WTC11 (cell line): ENCODE results near the gene SNX10. TPM values are rescaled to one million over a fixed set of nuclear protein-coding genes. Genes with fewer than 3 reads are reported as not detected.

ENCODE experiments used
- ATAC-seq: fragments of 200-7000 bp; cut with Tn5 transposase; 2 replicates; pipeline ENCODE4 v1.10.0; 2021; ENCODE audit warnings: mild to moderate bottlenecking, moderate library complexity
- CTCF ChIA-PET: fragments of 300-600 bp; sonication (Branson Sonifier 250); formaldehyde crosslinking; loops from one replicate; lab custom pipeline; 2021; ENCODE audit warnings: antibody characterized with exemption; lab: Charles Lee
- POLR2A ChIA-PET: fragments of 350-600 bp; sonication (Branson Sonifier 250); formaldehyde crosslinking; loops from one replicate; lab custom pipeline; 2021; ENCODE audit warnings: antibody characterized with exemption; lab: Charles Lee
- DNase-seq: peaks from one replicate; pipeline ENCODE4 v3.0.0; 2021; ENCODE audit warnings: low spot score
- H3K27ac Mint-ChIP-seq: 2 replicates; pipeline ENCODE4 v1.8.0; 2021; ENCODE audit warnings: mixed read lengths
- H3K27me3 Mint-ChIP-seq: 2 replicates; pipeline ENCODE4 v1.8.0; 2021; ENCODE audit warnings: low read depth, mild to moderate bottlenecking, moderate library complexity, mixed read lengths
- H3K36me3 Mint-ChIP-seq: 2 replicates; pipeline ENCODE4 v1.8.0; 2021; ENCODE audit warnings: mixed read lengths
- H3K4me1 Mint-ChIP-seq: 2 replicates; pipeline ENCODE4 v1.8.0; 2022; ENCODE audit warnings: mixed read lengths
- H3K4me3 Mint-ChIP-seq: 2 replicates; pipeline ENCODE4 v1.8.0; 2021; ENCODE audit warnings: mild to moderate bottlenecking, moderate library complexity, mixed read lengths
- H3K9me3 Mint-ChIP-seq: 2 replicates; pipeline ENCODE4 v1.8.0; 2021; ENCODE audit warnings: mixed read lengths
- CREB1 ChIP-seq: sonication (generic); formaldehyde crosslinking; IDR thresholded peaks from 2 replicates; pipeline ENCODE4 v1.8.0; 2023; ENCODE audit warnings: mild to moderate bottlenecking, missing genetic modification reagents
- E2F1 ChIP-seq: sonication (generic); formaldehyde crosslinking; IDR thresholded peaks from 2 replicates; pipeline ENCODE4 v1.8.0; 2022; ENCODE audit warnings: mild to moderate bottlenecking, missing genetic modification reagents
- E2F4 ChIP-seq: sonication (generic); formaldehyde crosslinking; IDR thresholded peaks from 2 replicates; pipeline ENCODE4 v1.8.1; 2022; ENCODE audit warnings: low read depth, mild to moderate bottlenecking, moderate library complexity, missing genetic modification reagents, borderline replicate concordance
- ELF4 ChIP-seq: sonication (generic); formaldehyde crosslinking; IDR thresholded peaks from 2 replicates; pipeline ENCODE4 v1.8.1; 2022; ENCODE audit warnings: low read depth, mild to moderate bottlenecking, moderate library complexity, missing genetic modification reagents
- ETV6 ChIP-seq: sonication (generic); formaldehyde crosslinking; IDR thresholded peaks from 2 replicates; pipeline ENCODE4 v1.8.1; 2022; ENCODE audit warnings: mild to moderate bottlenecking, missing genetic modification reagents
- FOXJ3 ChIP-seq: sonication (generic); formaldehyde crosslinking; IDR thresholded peaks from 2 replicates; pipeline ENCODE4 v1.9.0; 2021; ENCODE audit warnings: missing genetic modification reagents, mild to moderate bottlenecking, borderline replicate concordance
- GABPB1 ChIP-seq: sonication (generic); formaldehyde crosslinking; IDR thresholded peaks from 2 replicates; pipeline ENCODE4 v1.8.1; 2023; ENCODE audit warnings: mild to moderate bottlenecking, missing genetic modification reagents
- JUN ChIP-seq: sonication (generic); formaldehyde crosslinking; IDR thresholded peaks from 2 replicates; pipeline ENCODE4 v1.8.0; 2023; ENCODE audit warnings: mild to moderate bottlenecking, missing genetic modification reagents
- KAT7 ChIP-seq: sonication (generic); formaldehyde crosslinking; IDR thresholded peaks from 2 replicates; pipeline ENCODE4 v1.8.1; 2023; ENCODE audit warnings: missing genetic modification reagents, mild to moderate bottlenecking, borderline replicate concordance
- MLX ChIP-seq: sonication (generic); formaldehyde crosslinking; IDR thresholded peaks from 2 replicates; pipeline ENCODE4 v1.8.1; 2023; ENCODE audit warnings: mild to moderate bottlenecking, missing genetic modification reagents, moderate library complexity
- MYBL2 ChIP-seq: sonication (generic); formaldehyde crosslinking; IDR thresholded peaks from 2 replicates; pipeline ENCODE4 v1.8.1; 2023; ENCODE audit warnings: mild to moderate bottlenecking, moderate library complexity, missing genetic modification reagents
- NFE2L1 ChIP-seq: sonication (generic); formaldehyde crosslinking; IDR thresholded peaks from 2 replicates; pipeline ENCODE4 v1.8.1; 2023; ENCODE audit warnings: missing genetic modification reagents
- NFYB ChIP-seq: sonication (generic); formaldehyde crosslinking; conservative IDR thresholded peaks from 2 replicates; pipeline ENCODE4 v1.8.0; 2022; ENCODE audit warnings: low read depth, missing genetic modification reagents
- SOX15 ChIP-seq: fragments of 250-450 bp; sonication (Bioruptor Pico); IDR thresholded peaks from 2 replicates; pipeline ENCODE4 v1.9.0; 2021; ENCODE audit warnings: mild to moderate bottlenecking
- TEAD1 ChIP-seq: sonication (generic); formaldehyde crosslinking; IDR thresholded peaks from 2 replicates; pipeline ENCODE4 v1.8.0; 2022; ENCODE audit warnings: mild to moderate bottlenecking, missing genetic modification reagents
- ZBTB43 ChIP-seq: sonication (generic); formaldehyde crosslinking; IDR thresholded peaks from 2 replicates; pipeline ENCODE4 v1.8.1; 2023; ENCODE audit warnings: mild to moderate bottlenecking, missing genetic modification reagents
- ZNF138 ChIP-seq: sonication (generic); formaldehyde crosslinking; conservative IDR thresholded peaks from 2 replicates; pipeline ENCODE4 v1.8.1; 2022; ENCODE audit warnings: mild to moderate bottlenecking, moderate library complexity, missing genetic modification reagents
- ZNF671 ChIP-seq: fragments of 250-450 bp; sonication (Bioruptor Pico); IDR thresholded peaks from 2 replicates; pipeline ENCODE4 v1.8.0; 2021; ENCODE audit warnings: mild to moderate bottlenecking
- total RNA-seq: library from RNA; stranded (reverse); gene quantifications from 3 replicates; pipeline ENCODE4 v1.2.3, GENCODE V29; 2021
- TF ChIP-seq, protein P1 (sequence below): fragments of 250-450 bp; sonication (Bioruptor Pico); IDR thresholded peaks from 2 replicates; pipeline ENCODE4 v2.1.2; 2022; ENCODE audit warnings: mild to moderate bottlenecking, moderate library complexity
- TF ChIP-seq, protein P2 (sequence below): sonication (generic); formaldehyde crosslinking; IDR thresholded peaks from 2 replicates; pipeline ENCODE4 v1.8.1; 2022; ENCODE audit warnings: mild to moderate bottlenecking, moderate library complexity, missing genetic modification reagents
- TF ChIP-seq, protein P3 (sequence below): sonication (generic); formaldehyde crosslinking; conservative IDR thresholded peaks from 2 replicates; pipeline ENCODE4 v1.8.1; 2022; ENCODE audit warnings: mild to moderate bottlenecking, missing genetic modification reagents

SNX10 gene
- total RNA-seq, 1 experiment from 2014 or later = 10.8 TPM

- no peaks in the 10 kb centered on the region; the same call in none of the 2 replicates for H3K27me3 Mint-ChIP-seq
- no peaks in the 10 kb centered on the region for H3K9me3 Mint-ChIP-seq
- no peaks in the 10 kb centered on the region for H3K36me3 Mint-ChIP-seq
- peaks cover 7% of the 10 kb centered on the region; the same call in 1 of the 2 replicates for H3K4me1 Mint-ChIP-seq
- ATAC-seq (no peak), DNase-seq (no peak)
- TF ChIP-seq TEAD1 (CRISPR knock-in tag) (no peak), MLX (CRISPR knock-in tag) (no peak), NFE2L1 (CRISPR knock-in tag) (no peak), ZBTB43 (CRISPR knock-in tag) (no peak), ZNF138 (CRISPR knock-in tag) (no peak), E2F1 (CRISPR knock-in tag) (no peak), ETV6 (CRISPR knock-in tag) (no peak), ELF4 (no peak), MYBL2 (CRISPR knock-in tag) (no peak), NFYB (CRISPR knock-in tag) (no peak), SOX15 (CRISPR knock-in tag) (no peak), KAT7 (CRISPR knock-in tag) (no peak), FOXJ3 (CRISPR knock-in tag) (no peak), E2F4 (CRISPR knock-in tag) (no peak), JUN (no peak)
- TF ChIP-seq, protein P1, sequence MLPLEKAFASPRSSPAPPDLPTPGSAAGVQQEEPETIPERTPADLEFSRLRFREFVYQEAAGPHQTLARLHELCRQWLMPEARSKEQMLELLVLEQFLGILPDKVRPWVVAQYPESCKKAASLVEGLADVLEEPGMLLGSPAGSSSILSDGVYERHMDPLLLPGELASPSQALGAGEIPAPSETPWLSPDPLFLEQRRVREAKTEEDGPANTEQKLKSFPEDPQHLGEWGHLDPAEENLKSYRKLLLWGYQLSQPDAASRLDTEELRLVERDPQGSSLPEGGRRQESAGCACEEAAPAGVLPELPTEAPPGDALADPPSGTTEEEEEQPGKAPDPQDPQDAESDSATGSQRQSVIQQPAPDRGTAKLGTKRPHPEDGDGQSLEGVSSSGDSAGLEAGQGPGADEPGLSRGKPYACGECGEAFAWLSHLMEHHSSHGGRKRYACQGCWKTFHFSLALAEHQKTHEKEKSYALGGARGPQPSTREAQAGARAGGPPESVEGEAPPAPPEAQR (CRISPR knock-in tag) = no peak
- TF ChIP-seq, protein P2, sequence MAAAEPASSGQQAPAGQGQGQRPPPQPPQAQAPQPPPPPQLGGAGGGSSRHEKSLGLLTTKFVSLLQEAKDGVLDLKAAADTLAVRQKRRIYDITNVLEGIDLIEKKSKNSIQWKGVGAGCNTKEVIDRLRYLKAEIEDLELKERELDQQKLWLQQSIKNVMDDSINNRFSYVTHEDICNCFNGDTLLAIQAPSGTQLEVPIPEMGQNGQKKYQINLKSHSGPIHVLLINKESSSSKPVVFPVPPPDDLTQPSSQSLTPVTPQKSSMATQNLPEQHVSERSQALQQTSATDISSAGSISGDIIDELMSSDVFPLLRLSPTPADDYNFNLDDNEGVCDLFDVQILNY (CRISPR knock-in tag) = no peak
- TF ChIP-seq, protein P3, sequence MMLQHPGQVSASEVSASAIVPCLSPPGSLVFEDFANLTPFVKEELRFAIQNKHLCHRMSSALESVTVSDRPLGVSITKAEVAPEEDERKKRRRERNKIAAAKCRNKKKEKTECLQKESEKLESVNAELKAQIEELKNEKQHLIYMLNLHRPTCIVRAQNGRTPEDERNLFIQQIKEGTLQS = no peak
- no peak overlapping the region for H3K4me3 Mint-ChIP-seq
- ChIA-PET CTCF (no interaction called here), POLR2A (no interaction called here)
- no peak overlapping the region for H3K27ac Mint-ChIP-seq
These were observed 48.9 kb downstream of the SNX10 start for GRCh38 chr7:26340476-26341018.

- Mint-ChIP-seq H3K27me3 (no peaks in the 10 kb centered on the region; the same call in none of the 2 replicates), H3K9me3 (no peaks in the 10 kb centered on the region), H3K4me3 (no peak overlapping the region), H3K27ac (no peak overlapping the region), H3K4me1 (peaks cover 9% of the 10 kb centered on the region; the same call in 1 of the 2 replicates), H3K36me3 (no peaks in the 10 kb centered on the region)
- DNase-seq (no peak), ATAC-seq (no peak)
- ChIA-PET POLR2A (no interaction called here), CTCF (no interaction called here)
- TF ChIP-seq MLX (CRISPR knock-in tag) = no peak
- no peak for TF ChIP-seq CREB1 (CRISPR knock-in tag)
- peak; percentile 88 for TF ChIP-seq GABPB1
- no peak for TF ChIP-seq ZNF671 (CRISPR knock-in tag)
These were observed 51.7 kb downstream of the SNX10 start for GRCh38 chr7:26343320-26343832.
